A549 treated with DMSO at 1 μM for 4 hours (cell line): Measurements from ENCODE around the gene NELFE. TPM values are rescaled to one million over a fixed set of nuclear protein-coding genes. Genes with fewer than 3 reads are reported as not detected.

ENCODE experiments used
- total RNA-seq: library from RNA; stranded (reverse); fragments of 200-300 nt; extraction: Qiagen RNA extraction; gene quantifications from 5 replicates; pipeline ENCODE4 v1.2.3, GENCODE V29; 2022; ENCODE audit warnings: low read depth

NELFE gene
- total RNA-seq: 74.0 to 87.1 TPM (median 79.5 TPM) in 5 replicates

GRCh38 chr6:31958741-31959739, at the start of gene NELFE, which contains the start of gene SKIC2:
Gene NELFE (minus strand): TSS chr6:31958971. CDS start chr6:31958446, 525 bp downstream.
Gene SKIC2 (plus strand): TSS chr6:31959175. CDS start chr6:31959193, 18 bp downstream.

DNA sequence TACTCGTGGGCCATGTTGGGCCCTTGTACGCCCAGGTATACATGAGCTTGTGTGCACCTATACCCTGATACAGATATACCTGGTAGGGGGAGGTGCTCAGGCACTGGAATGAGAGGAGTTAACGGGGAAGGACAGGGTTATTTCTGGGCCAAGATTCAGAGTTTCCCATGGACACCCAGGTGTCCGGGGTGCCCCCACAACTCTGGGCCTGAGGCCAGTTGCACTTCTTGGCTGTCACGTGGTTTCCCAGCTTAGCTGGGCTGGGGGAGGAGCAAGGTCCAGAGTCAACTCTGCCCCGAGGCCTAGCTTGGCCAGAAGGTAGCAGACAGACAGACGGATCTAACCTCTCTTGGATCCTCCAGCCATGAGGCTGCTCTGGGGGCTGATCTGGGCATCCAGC, 23.0 kb upstream of the NELFE start, which contains the start of gene C4A:
Gene C4A, plus strand, starts transcription at position 314 of the 400 bp plus-strand sequence. Its CDS starts 51 bp downstream, at position 365.

DNA sequence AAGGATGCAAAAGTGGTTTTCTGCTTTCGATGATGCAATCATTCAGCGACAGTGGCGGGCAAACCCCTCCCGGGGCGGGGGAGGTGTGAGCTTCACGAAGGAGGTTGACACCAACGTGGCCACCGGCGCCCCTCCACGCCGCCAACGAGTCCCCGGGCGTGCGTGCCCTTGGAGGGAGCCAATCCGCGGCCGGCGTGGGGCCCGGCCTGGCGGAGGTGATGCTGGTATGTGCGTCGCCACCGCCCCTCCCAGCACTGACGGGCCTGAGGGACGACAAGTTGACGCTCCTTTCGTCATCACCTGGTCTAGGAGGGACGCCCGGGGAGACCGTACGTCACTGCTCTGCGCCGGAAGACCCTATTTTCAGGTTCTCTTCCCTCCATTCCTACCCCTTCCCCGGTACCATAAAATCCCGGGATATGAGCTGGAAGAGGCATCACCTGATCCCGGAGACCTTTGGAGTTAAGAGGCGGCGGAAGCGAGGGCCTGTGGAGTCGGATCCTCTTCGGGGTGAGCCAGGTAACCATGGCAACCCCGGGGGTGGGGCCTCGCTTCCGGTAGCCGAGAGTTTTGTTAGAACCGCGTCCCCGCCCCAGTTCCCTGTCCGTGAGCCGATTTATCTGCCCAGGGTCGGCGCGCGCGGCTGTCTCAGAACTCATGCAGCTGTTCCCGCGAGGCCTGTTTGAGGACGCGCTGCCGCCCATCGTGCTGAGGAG, 13.4 kb upstream of the NELFE start, which contains the start of gene DXO:
Gene DXO, minus strand, starts transcription at position 146 of the 716 bp plus-strand sequence. CDS start 463 bp downstream, outside the sequence.

DNA sequence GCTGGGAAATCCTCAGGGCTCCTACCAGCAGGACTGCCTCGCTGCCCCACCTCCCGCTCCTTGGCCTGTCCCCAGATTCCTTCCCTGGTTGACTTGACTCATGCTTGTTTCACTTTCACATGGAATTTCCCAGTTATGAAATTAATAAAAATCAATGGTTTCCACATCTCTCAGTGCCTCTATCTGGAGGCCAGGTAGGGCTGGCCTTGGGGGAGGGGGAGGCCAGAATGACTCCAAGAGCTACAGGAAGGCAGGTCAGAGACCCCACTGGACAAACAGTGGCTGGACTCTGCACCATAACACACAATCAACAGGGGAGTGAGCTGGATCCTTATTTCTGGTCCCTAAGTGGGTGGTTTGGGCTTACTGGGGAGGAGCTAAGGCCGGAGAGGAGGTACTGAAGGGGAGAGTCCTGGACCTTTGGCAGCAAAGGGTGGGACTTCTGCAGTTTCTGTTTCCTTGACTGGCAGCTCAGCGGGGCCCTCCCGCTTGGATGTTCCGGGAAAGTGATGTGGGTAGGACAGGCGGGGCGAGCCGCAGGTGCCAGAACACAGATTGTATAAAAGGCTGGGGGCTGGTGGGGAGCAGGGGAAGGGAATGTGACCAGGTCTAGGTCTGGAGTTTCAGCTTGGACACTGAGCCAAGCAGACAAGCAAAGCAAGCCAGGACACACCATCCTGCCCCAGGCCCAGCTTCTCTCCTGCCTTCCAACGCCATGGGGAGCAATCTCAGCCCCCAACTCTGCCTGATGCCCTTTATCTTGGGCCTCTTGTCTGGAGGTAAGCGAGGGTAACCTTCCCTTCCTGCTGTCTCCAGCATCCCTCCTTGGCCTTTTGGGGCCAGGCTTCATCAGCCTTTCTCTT, 13.0 kb downstream of the NELFE start, which contains the start of gene CFB:
Gene CFB, plus strand, starts transcription at position 589 of the 863 bp plus-strand sequence. Its CDS starts 127 bp downstream, at position 716.

DNA sequence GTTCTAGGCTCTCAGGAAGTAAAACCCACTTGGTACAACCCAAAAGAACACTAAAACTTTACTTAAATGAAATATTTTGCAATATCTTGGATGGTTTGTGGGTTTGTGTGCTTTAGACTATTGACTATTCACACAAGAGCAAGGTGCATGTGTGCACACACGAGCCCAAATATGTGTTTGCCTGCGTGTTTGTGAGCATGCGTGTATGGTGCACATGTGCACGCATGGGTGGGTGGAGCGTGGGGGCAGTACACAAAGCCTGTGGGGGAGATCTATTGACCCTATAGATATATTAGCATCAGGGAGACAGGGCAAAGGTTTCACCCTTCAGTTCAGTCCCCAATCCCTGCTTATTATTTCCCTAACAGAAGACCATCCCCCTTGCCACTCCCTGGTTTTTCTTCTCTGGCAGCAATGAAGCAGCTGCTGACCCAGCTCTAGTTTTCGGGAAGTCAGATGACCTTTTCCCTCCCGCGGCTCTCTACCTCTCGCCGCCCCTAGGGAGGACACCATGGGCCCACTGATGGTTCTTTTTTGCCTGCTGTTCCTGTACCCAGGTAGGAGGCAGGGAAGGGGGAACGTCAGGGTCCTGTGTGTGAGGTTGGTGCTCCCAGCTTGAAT, 31.4 kb downstream of the NELFE start, which contains the start of gene C2:
Gene C2, plus strand, starts transcription at position 476 of the 621 bp plus-strand sequence. Its CDS starts 36 bp downstream, at position 512.

Other genes with a start within 250 kb of the NELFE start
- gene LY6G6D, start 243.6 kb downstream of the NELFE start, total RNA-seq: not detected in 5 replicates
- 0.12 to 0.20 TPM in 2 of 5 replicates, not detected in the others for gene LY6G6C, start 237.2 kb downstream of the NELFE start, total RNA-seq
- not detected in 5 replicates for gene MPIG6B, start 235.6 kb downstream of the NELFE start, total RNA-seq
- gene DDAH2, start 229.7 kb downstream of the NELFE start, total RNA-seq: 27.0 to 30.0 TPM (median 27.6 TPM) in 5 replicates
- 490 to 521 TPM (median 507 TPM) in 5 replicates for gene CLIC1, start 222.4 kb downstream of the NELFE start, total RNA-seq
- gene MSH5, start 219.0 kb downstream of the NELFE start, total RNA-seq: 10.7 to 16.8 TPM (median 15.8 TPM) in 5 replicates
- gene SAPCD1, start 196.3 kb downstream of the NELFE start, total RNA-seq: 3.0 to 5.0 TPM (median 3.3 TPM) in 5 replicates
- gene VWA7, start 181.6 kb downstream of the NELFE start, total RNA-seq: 1.4 to 2.0 TPM (median 1.8 TPM) in 5 replicates
- gene VARS1, start 163.2 kb downstream of the NELFE start, total RNA-seq: 52.7 to 64.9 TPM (median 59.0 TPM) in 5 replicates
- 49.8 to 66.9 TPM (median 61.6 TPM) in 5 replicates for gene LSM2, start 152.0 kb downstream of the NELFE start, total RNA-seq
- gene HSPA1L, start 143.7 kb downstream of the NELFE start, total RNA-seq: 1.00 to 2.0 TPM (median 1.9 TPM) in 5 replicates
- gene HSPA1A, start 143.4 kb downstream of the NELFE start, total RNA-seq: 134 to 436 TPM (median 349 TPM) in 5 replicates
- 109 to 336 TPM (median 263 TPM) in 5 replicates for gene HSPA1B, start 131.2 kb downstream of the NELFE start, total RNA-seq
- gene NEU1, start 96.2 kb downstream of the NELFE start, total RNA-seq: 26.4 to 37.6 TPM (median 30.1 TPM) in 5 replicates
- 0.05 to 0.36 TPM (median 0.15 TPM) in 3 of 5 replicates, not detected in the others for gene SLC44A4, start 80.0 kb downstream of the NELFE start, total RNA-seq
- gene EHMT2, start 61.3 kb downstream of the NELFE start, total RNA-seq: 21.2 to 34.6 TPM (median 30.7 TPM) in 5 replicates
- 3.5 to 5.5 TPM (median 4.8 TPM) in 5 replicates for gene ZBTB12, start 56.9 kb downstream of the NELFE start, total RNA-seq
- gene C2, start 31.3 kb downstream of the NELFE start, total RNA-seq: 0.31 to 0.48 TPM (median 0.36 TPM) in 5 replicates
- 1.7 to 3.4 TPM (median 2.1 TPM) in 5 replicates for gene CFB, start 12.9 kb downstream of the NELFE start, total RNA-seq
- 22.6 to 27.8 TPM (median 24.2 TPM) in 5 replicates for gene SKIC2, start 204 bp upstream of the NELFE start, total RNA-seq
- gene DXO, start 13.2 kb upstream of the NELFE start, total RNA-seq: 11.1 to 12.8 TPM (median 12.1 TPM) in 5 replicates
- gene C4A, start 23.1 kb upstream of the NELFE start, total RNA-seq: 1.00 to 1.6 TPM (median 1.2 TPM) in 5 replicates
- gene C4B, start 55.8 kb upstream of the NELFE start, total RNA-seq: 0.72 to 1.2 TPM (median 0.84 TPM) in 5 replicates
- gene CYP21A2, start 79.4 kb upstream of the NELFE start, total RNA-seq: 0.06 TPM in 1 of 5 replicates, not detected in the others
- 0.38 to 1.0 TPM (median 0.69 TPM) in 5 replicates for gene TNXB, start 150.4 kb upstream of the NELFE start, total RNA-seq
- gene ATF6B, start 169.3 kb upstream of the NELFE start, total RNA-seq: 28.7 to 38.6 TPM (median 35.4 TPM) in 5 replicates
- gene FKBPL, start 171.3 kb upstream of the NELFE start, total RNA-seq: 7.2 to 9.2 TPM (median 8.4 TPM) in 5 replicates
- 0.58 to 0.95 TPM (median 0.74 TPM) in 5 replicates for gene PRRT1, start 193.0 kb upstream of the NELFE start, total RNA-seq
- gene PPT2, start 195.2 kb upstream of the NELFE start, total RNA-seq: 8.4 to 10.4 TPM (median 8.8 TPM) in 5 replicates
- 0.73 to 2.2 TPM (median 1.5 TPM) in 5 replicates for gene EGFL8, start 205.6 kb upstream of the NELFE start, total RNA-seq
- 33.2 to 42.8 TPM (median 39.6 TPM) in 5 replicates for gene AGPAT1, start 217.1 kb upstream of the NELFE start, total RNA-seq
- 36.2 to 45.9 TPM (median 44.5 TPM) in 5 replicates for gene RNF5, start 219.4 kb upstream of the NELFE start, total RNA-seq
- gene AGER, start 225.3 kb upstream of the NELFE start, total RNA-seq: 1.4 to 2.3 TPM (median 2.1 TPM) in 5 replicates
- gene PBX2, start 231.2 kb upstream of the NELFE start, total RNA-seq: 17.0 to 21.1 TPM (median 18.5 TPM) in 5 replicates
- 0.24 to 0.55 TPM (median 0.34 TPM) in 5 replicates for gene GPSM3, start 233.7 kb upstream of the NELFE start, total RNA-seq